ENCODE measurements around the gene DCC.

GRCh38 chr18:52991246-52991645, 651.2 kb downstream of the DCC start:
- TF ChIP-seq CTCF (conservative IDR thresholded peaks at IDR 0.05) (no peak), ZFX (IDR thresholded peaks at IDR 0.05) (no peak)

Data from C4-2B (cell line).